ENCODE results near the gene IGSF3. TPM values are rescaled to one million over a fixed set of nuclear protein-coding genes. Genes with fewer than 3 reads are reported as not detected.

The IGSF3 gene
- total RNA-seq, 1 experiment from 2014 or later, result 32.4 TPM

DNA sequence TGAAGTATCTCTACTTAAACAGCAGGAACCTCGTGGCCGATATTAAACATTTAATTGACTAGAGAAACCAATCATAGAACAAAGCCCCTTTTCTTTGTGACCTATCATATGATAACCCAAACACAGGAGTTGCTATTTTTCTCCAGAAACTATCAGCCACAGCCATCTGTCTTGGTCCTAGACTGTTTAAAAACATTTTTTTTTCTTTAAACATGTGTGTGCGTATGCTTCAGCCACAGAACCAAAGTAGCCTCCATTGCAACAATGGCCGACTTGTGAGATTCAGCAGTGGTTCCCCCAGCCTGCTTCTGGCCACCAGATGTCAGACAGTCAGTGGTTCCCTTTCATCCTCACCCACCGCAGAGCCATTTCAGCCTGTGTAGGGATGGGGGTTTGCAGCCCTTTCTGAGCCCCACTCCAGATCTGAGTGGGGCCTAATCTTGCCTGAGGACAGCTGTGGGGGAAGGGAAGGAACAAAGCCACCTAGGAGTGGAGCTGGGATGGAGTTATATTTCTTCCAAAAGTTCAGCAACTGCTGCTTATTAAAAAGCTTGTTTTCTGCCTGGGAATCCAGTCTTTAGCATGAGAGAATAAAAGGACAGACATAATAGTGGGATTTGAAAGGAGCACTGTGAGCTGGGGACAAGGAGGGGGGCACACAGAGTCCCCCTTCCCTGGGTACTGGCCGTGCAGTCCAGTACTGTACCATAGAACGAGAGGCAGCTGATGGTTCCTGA lies 11.7 kb upstream of the IGSF3 start:
- Mint-ChIP-seq H3K27me3 (ENCODE audit: low read depth) (peaks cover 2% of the 10 kb centered on the region; the same call in 1 of the 2 replicates), H3K36me3 (no peaks in the 10 kb centered on the region), H3K4me1 (no peaks in the 10 kb centered on the region), H3K27ac (no peak overlapping the region), H3K9me3 (peaks cover 4% of the 10 kb centered on the region; the same call in 1 of the 2 replicates), H3K4me3 (no peak overlapping the region)
- CTCF ChIA-PET, result interaction anchor here (1.4 kb wide), 1 partner anchor 105 kb away, joined by 4 read pairs; no protein-coding TSS in a partner anchor
- DNase-seq (ENCODE audit: low spot score), result no peak
- TF ChIP-seq TEAD4 (CRISPR knock-in tag; IDR thresholded peaks at IDR 0.05) (no peak), NR2C2 (CRISPR knock-in tag; IDR thresholded peaks at IDR 0.05) (no peak), PRRX2 (CRISPR knock-in tag; IDR thresholded peaks at IDR 0.05) (no peak), EMX1 (CRISPR knock-in tag; IDR thresholded peaks at IDR 0.05) (no peak), HMGA2 (CRISPR knock-in tag; IDR thresholded peaks at IDR 0.05) (no peak), ETV6 (CRISPR knock-in tag; IDR thresholded peaks at IDR 0.05) (no peak), ZBTB21 (CRISPR knock-in tag; IDR thresholded peaks at IDR 0.05; ENCODE audit: borderline replicate concordance) (no peak), FOXP1 (CRISPR knock-in tag; IDR thresholded peaks at IDR 0.05; ENCODE audit: borderline replicate concordance) (no peak), GABPB1 (CRISPR knock-in tag; IDR thresholded peaks at IDR 0.05) (no peak), ZNF263 (CRISPR knock-in tag; IDR thresholded peaks at IDR 0.05; ENCODE audit: low read depth) (no peak), RORB (CRISPR knock-in tag; IDR thresholded peaks at IDR 0.05) (no peak), IRF2 (CRISPR knock-in tag; IDR thresholded peaks at IDR 0.05; ENCODE audit: borderline replicate concordance, low read depth) (no peak), SOX15 (CRISPR knock-in tag; IDR thresholded peaks at IDR 0.05) (no peak)
- TF ChIP-seq, protein P1, sequence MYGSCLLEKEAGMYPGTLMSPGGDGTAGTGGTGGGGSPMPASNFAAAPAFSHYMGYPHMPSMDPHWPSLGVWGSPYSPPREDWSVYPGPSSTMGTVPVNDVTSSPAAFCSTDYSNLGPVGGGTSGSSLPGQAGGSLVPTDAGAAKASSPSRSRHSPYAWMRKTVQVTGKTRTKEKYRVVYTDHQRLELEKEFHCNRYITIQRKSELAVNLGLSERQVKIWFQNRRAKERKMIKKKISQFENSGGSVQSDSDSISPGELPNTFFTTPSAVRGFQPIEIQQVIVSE (CRISPR knock-in tag; IDR thresholded peaks at IDR 0.05; ENCODE audit: borderline replicate concordance), result no peak
- TF ChIP-seq, protein P2, sequence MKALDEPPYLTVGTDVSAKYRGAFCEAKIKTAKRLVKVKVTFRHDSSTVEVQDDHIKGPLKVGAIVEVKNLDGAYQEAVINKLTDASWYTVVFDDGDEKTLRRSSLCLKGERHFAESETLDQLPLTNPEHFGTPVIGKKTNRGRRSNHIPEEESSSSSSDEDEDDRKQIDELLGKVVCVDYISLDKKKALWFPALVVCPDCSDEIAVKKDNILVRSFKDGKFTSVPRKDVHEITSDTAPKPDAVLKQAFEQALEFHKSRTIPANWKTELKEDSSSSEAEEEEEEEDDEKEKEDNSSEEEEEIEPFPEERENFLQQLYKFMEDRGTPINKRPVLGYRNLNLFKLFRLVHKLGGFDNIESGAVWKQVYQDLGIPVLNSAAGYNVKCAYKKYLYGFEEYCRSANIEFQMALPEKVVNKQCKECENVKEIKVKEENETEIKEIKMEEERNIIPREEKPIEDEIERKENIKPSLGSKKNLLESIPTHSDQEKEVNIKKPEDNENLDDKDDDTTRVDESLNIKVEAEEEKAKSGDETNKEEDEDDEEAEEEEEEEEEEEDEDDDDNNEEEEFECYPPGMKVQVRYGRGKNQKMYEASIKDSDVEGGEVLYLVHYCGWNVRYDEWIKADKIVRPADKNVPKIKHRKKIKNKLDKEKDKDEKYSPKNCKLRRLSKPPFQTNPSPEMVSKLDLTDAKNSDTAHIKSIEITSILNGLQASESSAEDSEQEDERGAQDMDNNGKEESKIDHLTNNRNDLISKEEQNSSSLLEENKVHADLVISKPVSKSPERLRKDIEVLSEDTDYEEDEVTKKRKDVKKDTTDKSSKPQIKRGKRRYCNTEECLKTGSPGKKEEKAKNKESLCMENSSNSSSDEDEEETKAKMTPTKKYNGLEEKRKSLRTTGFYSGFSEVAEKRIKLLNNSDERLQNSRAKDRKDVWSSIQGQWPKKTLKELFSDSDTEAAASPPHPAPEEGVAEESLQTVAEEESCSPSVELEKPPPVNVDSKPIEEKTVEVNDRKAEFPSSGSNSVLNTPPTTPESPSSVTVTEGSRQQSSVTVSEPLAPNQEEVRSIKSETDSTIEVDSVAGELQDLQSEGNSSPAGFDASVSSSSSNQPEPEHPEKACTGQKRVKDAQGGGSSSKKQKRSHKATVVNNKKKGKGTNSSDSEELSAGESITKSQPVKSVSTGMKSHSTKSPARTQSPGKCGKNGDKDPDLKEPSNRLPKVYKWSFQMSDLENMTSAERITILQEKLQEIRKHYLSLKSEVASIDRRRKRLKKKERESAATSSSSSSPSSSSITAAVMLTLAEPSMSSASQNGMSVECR (CRISPR knock-in tag; IDR thresholded peaks at IDR 0.05; ENCODE audit: borderline replicate concordance), result no peak
- TF ChIP-seq, protein P3, sequence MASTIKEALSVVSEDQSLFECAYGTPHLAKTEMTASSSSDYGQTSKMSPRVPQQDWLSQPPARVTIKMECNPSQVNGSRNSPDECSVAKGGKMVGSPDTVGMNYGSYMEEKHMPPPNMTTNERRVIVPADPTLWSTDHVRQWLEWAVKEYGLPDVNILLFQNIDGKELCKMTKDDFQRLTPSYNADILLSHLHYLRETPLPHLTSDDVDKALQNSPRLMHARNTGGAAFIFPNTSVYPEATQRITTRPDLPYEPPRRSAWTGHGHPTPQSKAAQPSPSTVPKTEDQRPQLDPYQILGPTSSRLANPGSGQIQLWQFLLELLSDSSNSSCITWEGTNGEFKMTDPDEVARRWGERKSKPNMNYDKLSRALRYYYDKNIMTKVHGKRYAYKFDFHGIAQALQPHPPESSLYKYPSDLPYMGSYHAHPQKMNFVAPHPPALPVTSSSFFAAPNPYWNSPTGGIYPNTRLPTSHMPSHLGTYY (CRISPR knock-in tag; IDR thresholded peaks at IDR 0.05), result no peak
- TF ChIP-seq, protein P4, sequence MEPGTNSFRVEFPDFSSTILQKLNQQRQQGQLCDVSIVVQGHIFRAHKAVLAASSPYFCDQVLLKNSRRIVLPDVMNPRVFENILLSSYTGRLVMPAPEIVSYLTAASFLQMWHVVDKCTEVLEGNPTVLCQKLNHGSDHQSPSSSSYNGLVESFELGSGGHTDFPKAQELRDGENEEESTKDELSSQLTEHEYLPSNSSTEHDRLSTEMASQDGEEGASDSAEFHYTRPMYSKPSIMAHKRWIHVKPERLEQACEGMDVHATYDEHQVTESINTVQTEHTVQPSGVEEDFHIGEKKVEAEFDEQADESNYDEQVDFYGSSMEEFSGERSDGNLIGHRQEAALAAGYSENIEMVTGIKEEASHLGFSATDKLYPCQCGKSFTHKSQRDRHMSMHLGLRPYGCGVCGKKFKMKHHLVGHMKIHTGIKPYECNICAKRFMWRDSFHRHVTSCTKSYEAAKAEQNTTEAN (CRISPR knock-in tag; IDR thresholded peaks at IDR 0.05), result no peak
- peak; percentile 71 for ATAC-seq
- POLR2A ChIA-PET, result no interaction called here

DNA sequence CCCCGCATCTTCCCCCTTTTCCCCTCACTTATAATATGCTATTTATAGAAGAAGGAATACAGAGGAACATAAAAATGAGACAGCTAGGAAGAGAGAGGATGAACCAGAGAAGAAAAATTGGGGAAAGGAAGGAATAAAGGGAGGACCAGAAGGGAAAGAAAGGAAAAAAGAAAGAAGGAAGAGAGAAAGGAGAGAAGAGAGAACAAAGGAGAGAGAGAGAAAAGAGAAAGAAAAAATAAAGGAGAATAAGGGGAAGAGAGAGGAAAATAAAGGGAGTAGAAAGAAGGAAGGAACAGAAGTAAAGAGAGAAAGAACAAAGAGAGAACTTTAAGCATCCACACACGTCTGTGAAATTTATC lies 11.2 kb upstream of the IGSF3 start:
- POLR2A ChIA-PET, result no interaction called here
- peaks cover 7% of the 10 kb centered on the region for H3K27me3 Mint-ChIP-seq (ENCODE audit: low read depth)
- H3K4me3 Mint-ChIP-seq, result no peak overlapping the region
- no peaks in the 10 kb centered on the region for H3K36me3 Mint-ChIP-seq
- H3K9me3 Mint-ChIP-seq, result peaks cover 3% of the 10 kb centered on the region; the same call in 1 of the 2 replicates
- DNase-seq (ENCODE audit: low spot score), result no peak
- 0 out of 2 replicates have a peak, but pooled peaks cover 4% of the 10 kb centered on the region for H3K4me1 Mint-ChIP-seq
- H3K27ac Mint-ChIP-seq, result no peak overlapping the region
- no peak for ATAC-seq
- CTCF ChIA-PET, result interaction anchor here (1.5 kb wide), 1 partner anchor 104 kb away, joined by 4 read pairs; no protein-coding TSS in a partner anchor
- TF ChIP-seq, protein P5, sequence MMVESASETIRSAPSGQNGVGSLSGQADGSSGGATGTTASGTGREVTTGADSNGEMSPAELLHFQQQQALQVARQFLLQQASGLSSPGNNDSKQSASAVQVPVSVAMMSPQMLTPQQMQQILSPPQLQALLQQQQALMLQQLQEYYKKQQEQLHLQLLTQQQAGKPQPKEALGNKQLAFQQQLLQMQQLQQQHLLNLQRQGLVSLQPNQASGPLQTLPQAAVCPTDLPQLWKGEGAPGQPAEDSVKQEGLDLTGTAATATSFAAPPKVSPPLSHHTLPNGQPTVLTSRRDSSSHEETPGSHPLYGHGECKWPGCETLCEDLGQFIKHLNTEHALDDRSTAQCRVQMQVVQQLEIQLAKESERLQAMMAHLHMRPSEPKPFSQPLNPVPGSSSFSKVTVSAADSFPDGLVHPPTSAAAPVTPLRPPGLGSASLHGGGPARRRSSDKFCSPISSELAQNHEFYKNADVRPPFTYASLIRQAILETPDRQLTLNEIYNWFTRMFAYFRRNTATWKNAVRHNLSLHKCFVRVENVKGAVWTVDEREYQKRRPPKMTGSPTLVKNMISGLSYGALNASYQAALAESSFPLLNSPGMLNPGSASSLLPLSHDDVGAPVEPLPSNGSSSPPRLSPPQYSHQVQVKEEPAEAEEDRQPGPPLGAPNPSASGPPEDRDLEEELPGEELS (CRISPR knock-in tag; IDR thresholded peaks at IDR 0.05), result no peak
- TF ChIP-seq, protein P6, sequence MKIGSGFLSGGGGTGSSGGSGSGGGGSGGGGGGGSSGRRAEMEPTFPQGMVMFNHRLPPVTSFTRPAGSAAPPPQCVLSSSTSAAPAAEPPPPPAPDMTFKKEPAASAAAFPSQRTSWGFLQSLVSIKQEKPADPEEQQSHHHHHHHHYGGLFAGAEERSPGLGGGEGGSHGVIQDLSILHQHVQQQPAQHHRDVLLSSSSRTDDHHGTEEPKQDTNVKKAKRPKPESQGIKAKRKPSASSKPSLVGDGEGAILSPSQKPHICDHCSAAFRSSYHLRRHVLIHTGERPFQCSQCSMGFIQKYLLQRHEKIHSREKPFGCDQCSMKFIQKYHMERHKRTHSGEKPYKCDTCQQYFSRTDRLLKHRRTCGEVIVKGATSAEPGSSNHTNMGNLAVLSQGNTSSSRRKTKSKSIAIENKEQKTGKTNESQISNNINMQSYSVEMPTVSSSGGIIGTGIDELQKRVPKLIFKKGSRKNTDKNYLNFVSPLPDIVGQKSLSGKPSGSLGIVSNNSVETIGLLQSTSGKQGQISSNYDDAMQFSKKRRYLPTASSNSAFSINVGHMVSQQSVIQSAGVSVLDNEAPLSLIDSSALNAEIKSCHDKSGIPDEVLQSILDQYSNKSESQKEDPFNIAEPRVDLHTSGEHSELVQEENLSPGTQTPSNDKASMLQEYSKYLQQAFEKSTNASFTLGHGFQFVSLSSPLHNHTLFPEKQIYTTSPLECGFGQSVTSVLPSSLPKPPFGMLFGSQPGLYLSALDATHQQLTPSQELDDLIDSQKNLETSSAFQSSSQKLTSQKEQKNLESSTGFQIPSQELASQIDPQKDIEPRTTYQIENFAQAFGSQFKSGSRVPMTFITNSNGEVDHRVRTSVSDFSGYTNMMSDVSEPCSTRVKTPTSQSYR (CRISPR knock-in tag; IDR thresholded peaks at IDR 0.05), result no peak
- TF ChIP-seq, protein P7, sequence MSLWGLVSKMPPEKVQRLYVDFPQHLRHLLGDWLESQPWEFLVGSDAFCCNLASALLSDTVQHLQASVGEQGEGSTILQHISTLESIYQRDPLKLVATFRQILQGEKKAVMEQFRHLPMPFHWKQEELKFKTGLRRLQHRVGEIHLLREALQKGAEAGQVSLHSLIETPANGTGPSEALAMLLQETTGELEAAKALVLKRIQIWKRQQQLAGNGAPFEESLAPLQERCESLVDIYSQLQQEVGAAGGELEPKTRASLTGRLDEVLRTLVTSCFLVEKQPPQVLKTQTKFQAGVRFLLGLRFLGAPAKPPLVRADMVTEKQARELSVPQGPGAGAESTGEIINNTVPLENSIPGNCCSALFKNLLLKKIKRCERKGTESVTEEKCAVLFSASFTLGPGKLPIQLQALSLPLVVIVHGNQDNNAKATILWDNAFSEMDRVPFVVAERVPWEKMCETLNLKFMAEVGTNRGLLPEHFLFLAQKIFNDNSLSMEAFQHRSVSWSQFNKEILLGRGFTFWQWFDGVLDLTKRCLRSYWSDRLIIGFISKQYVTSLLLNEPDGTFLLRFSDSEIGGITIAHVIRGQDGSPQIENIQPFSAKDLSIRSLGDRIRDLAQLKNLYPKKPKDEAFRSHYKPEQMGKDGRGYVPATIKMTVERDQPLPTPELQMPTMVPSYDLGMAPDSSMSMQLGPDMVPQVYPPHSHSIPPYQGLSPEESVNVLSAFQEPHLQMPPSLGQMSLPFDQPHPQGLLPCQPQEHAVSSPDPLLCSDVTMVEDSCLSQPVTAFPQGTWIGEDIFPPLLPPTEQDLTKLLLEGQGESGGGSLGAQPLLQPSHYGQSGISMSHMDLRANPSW (CRISPR knock-in tag; conservative IDR thresholded peaks at IDR 0.05; ENCODE audit: low read depth), result no peak

All from WTC11 (cell line).